ENCODE results near the gene KNCN.

KNCN gene

DNA sequence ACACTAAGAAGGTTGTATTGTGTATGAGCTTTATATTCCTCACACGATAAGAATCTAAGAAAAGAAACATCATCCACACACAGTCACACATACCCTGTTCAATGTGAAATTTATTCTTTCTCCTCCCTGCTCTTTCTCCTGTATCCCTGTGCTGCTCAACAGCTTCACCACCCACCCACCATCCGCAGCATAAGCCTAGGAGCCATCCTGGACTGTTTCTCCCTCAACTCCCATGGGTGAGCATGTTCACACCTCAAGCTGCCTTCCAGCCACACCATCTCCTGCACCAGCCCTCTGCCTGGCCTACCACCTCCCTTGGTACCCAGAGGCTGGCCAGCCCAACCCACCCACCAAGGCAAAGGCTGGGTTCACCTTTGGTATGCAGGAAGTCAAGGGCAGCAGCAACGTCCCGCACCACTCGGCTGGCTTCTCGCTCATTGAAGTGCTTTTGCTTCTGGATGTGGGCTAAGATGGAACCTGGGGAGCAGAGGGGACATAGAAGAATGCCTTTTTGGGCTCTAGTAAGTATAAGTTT, 20.3 kb upstream of the KNCN start:
- POLR2A ChIA-PET: no interaction called here
- TF ChIP-seq, protein P1, sequence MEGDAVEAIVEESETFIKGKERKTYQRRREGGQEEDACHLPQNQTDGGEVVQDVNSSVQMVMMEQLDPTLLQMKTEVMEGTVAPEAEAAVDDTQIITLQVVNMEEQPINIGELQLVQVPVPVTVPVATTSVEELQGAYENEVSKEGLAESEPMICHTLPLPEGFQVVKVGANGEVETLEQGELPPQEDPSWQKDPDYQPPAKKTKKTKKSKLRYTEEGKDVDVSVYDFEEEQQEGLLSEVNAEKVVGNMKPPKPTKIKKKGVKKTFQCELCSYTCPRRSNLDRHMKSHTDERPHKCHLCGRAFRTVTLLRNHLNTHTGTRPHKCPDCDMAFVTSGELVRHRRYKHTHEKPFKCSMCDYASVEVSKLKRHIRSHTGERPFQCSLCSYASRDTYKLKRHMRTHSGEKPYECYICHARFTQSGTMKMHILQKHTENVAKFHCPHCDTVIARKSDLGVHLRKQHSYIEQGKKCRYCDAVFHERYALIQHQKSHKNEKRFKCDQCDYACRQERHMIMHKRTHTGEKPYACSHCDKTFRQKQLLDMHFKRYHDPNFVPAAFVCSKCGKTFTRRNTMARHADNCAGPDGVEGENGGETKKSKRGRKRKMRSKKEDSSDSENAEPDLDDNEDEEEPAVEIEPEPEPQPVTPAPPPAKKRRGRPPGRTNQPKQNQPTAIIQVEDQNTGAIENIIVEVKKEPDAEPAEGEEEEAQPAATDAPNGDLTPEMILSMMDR (IDR thresholded peaks at IDR 0.05; ENCODE audit: insufficient read depth, low read length, missing control alignments): no peak
- H3K4me3 ChIP-seq (ENCODE audit: low read depth, low read length): no peak overlapping the region
- CTCF ChIA-PET: interaction anchor here (1.0 to 1.7 kb wide), 4 partner anchors 13 to 153 kb away, joined by 3 to 4 read pairs (median 3); no protein-coding TSS in a partner anchor
- DNase-seq (ENCODE audit: low read depth, low spot score): no peak

DNA sequence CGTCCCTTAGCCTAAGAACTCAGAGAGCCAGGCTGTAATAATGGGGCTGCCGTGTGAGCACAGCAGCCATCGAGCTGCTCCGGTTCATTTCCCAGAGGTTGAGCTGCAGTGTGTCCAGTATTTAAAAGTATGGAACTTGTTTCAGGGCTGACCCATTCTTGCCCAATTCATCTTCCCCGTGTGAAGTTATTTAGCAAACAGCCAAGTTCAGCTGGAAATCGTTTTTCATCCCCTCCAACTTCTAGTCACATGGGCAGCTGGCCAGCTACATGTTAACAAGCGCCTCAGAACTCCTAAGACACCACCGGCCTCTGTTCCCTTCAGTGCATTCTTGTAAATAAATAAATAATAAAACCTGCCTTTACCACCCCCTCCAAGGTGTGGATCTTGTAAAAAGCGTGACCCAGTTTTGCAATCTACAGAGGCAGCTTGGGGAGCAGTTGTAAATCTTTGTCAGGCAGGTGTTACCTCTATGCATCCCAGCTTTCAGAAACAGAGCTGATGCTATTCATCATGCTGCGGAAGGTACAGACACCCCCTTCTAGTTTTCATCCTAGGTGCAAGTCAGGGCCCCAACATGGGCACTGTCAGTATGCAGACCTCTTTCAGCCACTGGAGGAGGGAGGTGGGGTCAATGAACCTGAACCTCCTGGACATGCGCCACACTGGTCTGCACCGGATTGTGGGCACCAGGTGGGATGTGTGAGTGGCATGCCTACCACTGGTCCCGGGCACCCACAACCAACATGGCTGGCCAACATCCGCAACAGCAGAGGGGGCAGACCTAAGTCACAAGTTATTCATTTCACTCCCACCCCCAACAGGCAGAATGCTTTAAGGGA, 18.7 kb upstream of the KNCN start:
- no peak for DNase-seq (ENCODE audit: low read depth, low spot score)
- CTCF ChIA-PET: interaction anchor here (1.0 to 2.0 kb wide), 5 partner anchors 9 to 42 kb away, joined by 3 to 13 read pairs (median 3); no protein-coding TSS in a partner anchor
- TF ChIP-seq, protein P1 (IDR thresholded peaks at IDR 0.05; ENCODE audit: insufficient read depth, low read length, missing control alignments): no peak
- POLR2A ChIA-PET: no interaction called here
- no peak overlapping the region for H3K4me3 ChIP-seq (ENCODE audit: low read depth, low read length)

DNA sequence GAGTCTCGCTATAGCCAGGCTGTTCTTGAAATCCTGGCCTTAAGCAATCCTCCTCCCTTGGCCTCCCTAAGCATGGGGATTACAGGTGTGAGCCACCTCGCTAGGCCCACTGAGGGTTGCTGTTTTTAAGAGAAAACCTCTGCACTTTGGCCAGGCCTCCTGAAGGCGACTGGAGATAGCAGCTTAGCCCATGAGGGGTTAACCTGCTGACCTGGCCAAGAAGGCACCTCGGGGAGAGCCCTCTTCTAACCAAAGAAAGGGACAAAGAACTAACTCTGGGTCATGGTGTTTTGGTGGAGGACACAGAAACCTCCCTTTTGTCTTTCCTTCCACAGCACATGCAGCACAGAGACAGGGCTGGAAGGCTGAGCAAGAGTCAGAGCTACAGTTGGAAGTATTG, 17.7 kb upstream of the KNCN start:
- TF ChIP-seq, protein P1 (IDR thresholded peaks at IDR 0.05; ENCODE audit: insufficient read depth, low read length, missing control alignments): no peak
- CTCF ChIA-PET: interaction anchor here (1.0 to 2.0 kb wide), 3 partner anchors 10 to 32 kb away, joined by 3 to 13 read pairs (median 7); no protein-coding TSS in a partner anchor
- POLR2A ChIA-PET: no interaction called here
- no peak overlapping the region for H3K4me3 ChIP-seq (ENCODE audit: low read depth, low read length)
- DNase-seq (ENCODE audit: low read depth, low spot score): no peak

DNA sequence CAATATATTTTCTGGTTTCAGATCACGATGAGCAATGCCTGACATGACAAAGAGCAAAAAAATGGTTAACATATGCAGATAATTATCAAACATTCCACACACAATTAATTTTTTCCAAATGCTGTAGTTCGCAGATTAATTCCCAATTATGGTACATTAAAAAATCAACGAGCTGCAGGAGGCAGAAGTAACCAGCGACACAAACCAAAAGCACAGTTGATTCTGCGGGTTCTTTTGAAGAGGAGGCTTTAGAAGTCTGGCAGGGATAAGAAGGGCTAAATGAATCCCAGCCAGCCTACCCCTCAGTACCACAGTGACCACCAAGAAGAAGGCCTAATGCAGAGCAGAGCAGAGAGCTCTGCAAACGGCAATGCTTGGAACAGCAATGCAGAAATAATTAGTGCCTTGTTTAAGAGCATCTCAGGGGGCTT, 17.0 kb upstream of the KNCN start:
- TF ChIP-seq, protein P1 (IDR thresholded peaks at IDR 0.05; ENCODE audit: insufficient read depth, low read length, missing control alignments): no peak
- H3K4me3 ChIP-seq (ENCODE audit: low read depth, low read length): no peak overlapping the region
- DNase-seq (ENCODE audit: low read depth, low spot score): no peak
- ChIA-PET CTCF (interaction anchor here (2.0 kb wide), 2 partner anchors 10 to 21 kb away, joined by 7 to 13 read pairs; no protein-coding TSS in a partner anchor), POLR2A (no interaction called here)

DNA sequence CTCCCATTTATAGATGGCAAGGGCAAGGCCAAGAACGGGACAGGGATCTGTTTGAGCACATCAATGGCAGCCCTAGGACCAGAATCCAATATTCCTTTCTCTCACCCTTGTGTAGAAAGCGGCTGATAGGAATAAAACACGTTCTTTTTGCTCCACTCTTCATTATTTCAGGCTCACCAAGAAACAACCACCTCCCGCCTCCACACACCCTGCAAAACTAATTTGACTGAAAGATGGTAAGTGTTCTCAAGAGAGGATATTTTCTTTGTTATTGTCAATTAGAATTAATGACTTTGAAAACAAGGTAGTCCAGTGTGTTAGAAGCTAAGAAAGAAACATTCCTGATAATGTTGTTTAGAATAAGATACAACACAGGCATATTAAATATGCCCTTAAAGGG, 11.9 kb upstream of the KNCN start:
- TF ChIP-seq, protein P1 (IDR thresholded peaks at IDR 0.05; ENCODE audit: insufficient read depth, low read length, missing control alignments): no peak
- DNase-seq (ENCODE audit: low read depth, low spot score): no peak
- POLR2A ChIA-PET: no interaction called here
- no peak overlapping the region for H3K4me3 ChIP-seq (ENCODE audit: low read depth, low read length)
- CTCF ChIA-PET: interaction anchor here (1.1 to 2.1 kb wide), 3 partner anchors 14 to 121 kb away, joined by 3 to 12 read pairs (median 3); no protein-coding TSS in a partner anchor

DNA sequence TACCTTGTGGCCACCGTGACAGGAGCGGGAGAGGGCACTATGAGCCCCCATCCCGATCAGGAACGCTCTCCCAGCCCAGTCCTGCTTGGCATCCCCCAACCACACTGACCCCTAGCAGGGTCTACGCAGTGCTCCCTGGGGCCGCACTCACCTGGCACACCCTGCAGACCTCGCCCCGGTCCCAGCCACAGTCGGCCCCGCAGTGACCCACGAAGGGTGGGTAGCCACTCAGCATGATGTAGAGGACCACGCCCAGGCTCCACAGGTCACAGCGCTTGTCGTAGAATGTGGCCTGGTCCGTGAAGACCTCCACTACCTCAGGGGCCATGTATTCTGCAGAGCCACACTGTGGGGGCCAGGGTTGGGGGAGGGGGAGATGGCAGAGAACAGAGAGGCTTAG, 11.1 kb upstream of the KNCN start:
- no peak overlapping the region for H3K4me3 ChIP-seq (ENCODE audit: low read depth, low read length)
- POLR2A ChIA-PET: no interaction called here
- no peak for DNase-seq (ENCODE audit: low read depth, low spot score)
- TF ChIP-seq, protein P1 (IDR thresholded peaks at IDR 0.05; ENCODE audit: insufficient read depth, low read length, missing control alignments): no peak
- CTCF ChIA-PET: interaction anchor here (1.1 to 2.1 kb wide), 4 partner anchors 13 to 120 kb away, joined by 3 to 12 read pairs (median 4); no protein-coding TSS in a partner anchor
